Measurements from ENCODE around the gene CA11. TPM values are rescaled to one million over a fixed set of nuclear protein-coding genes. Genes with fewer than 3 reads are reported as not detected.
A peak's percentile ranks its signal among the peaks of the same experiment; 100 is the strongest.

Gene CA11
- total RNA-seq, 2 experiments from 2014 or later: 12.0 to 14.9 TPM

DNA sequence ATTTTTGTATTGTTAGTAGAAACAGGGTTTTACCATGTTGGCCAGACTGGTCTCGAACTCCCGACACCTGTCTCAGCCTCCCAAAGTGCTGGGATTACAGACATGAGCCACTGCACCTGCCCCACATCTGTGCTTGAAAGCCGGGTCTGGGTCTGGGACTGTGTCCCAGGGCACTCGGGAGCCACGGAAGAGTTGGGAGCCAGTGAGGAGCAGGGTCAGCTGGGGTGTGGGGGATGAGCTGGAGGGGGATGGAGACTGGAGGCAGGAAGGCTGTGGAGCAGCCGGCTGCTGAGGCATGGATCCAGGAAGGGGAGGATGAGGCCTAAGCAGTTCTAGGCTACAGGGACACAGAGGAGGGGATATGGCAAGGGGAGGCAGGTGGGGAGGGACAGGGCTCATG is 50.2 kb downstream of the CA11 start:
- Mint-ChIP-seq H3K4me3 (peak overlapping the region; percentile 24), H3K27me3 (ENCODE audit: low read depth) (no peaks in the 10 kb centered on the region), H3K4me1 (ENCODE audit: low read depth) (no peaks in the 10 kb centered on the region), H3K9me3 (no peaks in the 10 kb centered on the region), H3K27ac (no peak overlapping the region), H3K36me3 (ENCODE audit: low read depth) (no peaks in the 10 kb centered on the region)
- no peak for DNase-seq
- CTCF ChIA-PET: interaction anchor here (0.7 to 1.2 kb wide), 2 partner anchors 12 to 13 kb away, joined by 3 to 6 read pairs; no protein-coding TSS in a partner anchor
- intact Hi-C loops (cut with micrococcal nuclease): no loop called here

GRCh38 chr19:48595171-48595570 is 50.8 kb downstream of the CA11 start:
- CTCF ChIA-PET: interaction anchor here (0.6 to 1.5 kb wide), 5 partner anchors 11 to 204 kb away, joined by 3 to 6 read pairs (median 5); partner anchors contain the start of gene KDELR1
- peak overlapping the region; percentile 60 for H3K27ac Mint-ChIP-seq

GRCh38 chr19:48591021-48591420 is 55.0 kb downstream of the CA11 start:
- H3K4me3 Mint-ChIP-seq: no peak overlapping the region
- no peaks in the 10 kb centered on the region for H3K9me3 Mint-ChIP-seq
- peaks cover 8% of the 10 kb centered on the region for H3K4me1 Mint-ChIP-seq (ENCODE audit: low read depth)
- no peak overlapping the region for H3K27ac Mint-ChIP-seq
- DNase-seq: no peak
- CTCF ChIA-PET: interaction anchor here (4.2 kb wide), 1 partner anchor 101 kb away, joined by 25 read pairs; no protein-coding TSS in a partner anchor
- H3K36me3 Mint-ChIP-seq (ENCODE audit: low read depth): no peaks in the 10 kb centered on the region
- intact Hi-C loops (cut with micrococcal nuclease): no loop called here
- H3K27me3 Mint-ChIP-seq (ENCODE audit: low read depth): no peaks in the 10 kb centered on the region

More at GRCh38 chr19:48595171-48595570, 50.8 kb downstream of the CA11 start:
- no peaks in the 10 kb centered on the region for H3K9me3 Mint-ChIP-seq
- H3K4me1 Mint-ChIP-seq (ENCODE audit: low read depth): no peaks in the 10 kb centered on the region
- intact Hi-C loops (cut with micrococcal nuclease): no loop called here
- no peak for DNase-seq
- H3K27me3 Mint-ChIP-seq (ENCODE audit: low read depth): no peaks in the 10 kb centered on the region
- H3K36me3 Mint-ChIP-seq (ENCODE audit: low read depth): no peaks in the 10 kb centered on the region
- no peak overlapping the region for H3K4me3 Mint-ChIP-seq

GRCh38 chr19:48588670-48589401 is 57.2 kb downstream of the CA11 start:
- Mint-ChIP-seq H3K36me3 (ENCODE audit: low read depth) (no peaks in the 10 kb centered on the region), H3K27me3 (ENCODE audit: low read depth) (peaks cover 4% of the 10 kb centered on the region), H3K4me3 (peak overlapping the region; percentile 66), H3K4me1 (ENCODE audit: low read depth) (peaks cover 11% of the 10 kb centered on the region), H3K9me3 (no peaks in the 10 kb centered on the region), H3K27ac (peak overlapping the region; percentile 16)
- CTCF ChIA-PET: interaction anchor here (0.6 to 4.2 kb wide), 12 partner anchors 8 to 1885 kb away, joined by 3 to 25 read pairs (median 4); no protein-coding TSS in a partner anchor
- intact Hi-C loops (cut with micrococcal nuclease): no loop called here
- DNase-seq: peak; percentile 91

Other genes starting within 250 kb of the CA11 start
- 10 to 100 TPM; 32.4 to 36.0 TPM for gene GRWD1, start 200.2 kb downstream of the CA11 start, total RNA-seq
- 1 to 10 TPM; 1.7 to 1.8 TPM for gene KCNJ14, start 190.6 kb downstream of the CA11 start, total RNA-seq
- gene CYTH2, start 176.8 kb downstream of the CA11 start, total RNA-seq: 10 to 100 TPM; 36.7 to 38.0 TPM
- gene LMTK3, start 134.4 kb downstream of the CA11 start, total RNA-seq: 1 to 10 TPM; 2.3 to 2.6 TPM
- not detected for gene SULT2B1, start 94.0 kb downstream of the CA11 start, total RNA-seq
- gene SPACA4, start 39.4 kb downstream of the CA11 start, total RNA-seq: not detected
- gene FAM83E, start 31.1 kb downstream of the CA11 start, total RNA-seq: 1 to 10 TPM; 2.0 TPM
- 1,000 to 10,000 TPM; 2,373 to 2,473 TPM for gene RPL18, start 27.0 kb downstream of the CA11 start, total RNA-seq
- gene SPHK2, start 26.7 kb downstream of the CA11 start, total RNA-seq: 10 to 100 TPM; 20.1 to 20.6 TPM
- 1 to 10 TPM; 7.8 to 9.7 TPM for gene DBP, start 8.8 kb downstream of the CA11 start, total RNA-seq
- under 1 TPM in 1 of 2 experiments, not detected in 1; 0.17 TPM for gene NTN5, start 26.8 kb upstream of the CA11 start, total RNA-seq
- gene FUT2, start 49.8 kb upstream of the CA11 start, total RNA-seq: not detected
- under 1 TPM; 0.44 to 0.57 TPM for gene MAMSTR, start 73.5 kb upstream of the CA11 start, total RNA-seq
- under 1 TPM in 1 of 2 experiments, not detected in 1; 0.17 TPM for gene RASIP1, start 94.4 kb upstream of the CA11 start, total RNA-seq
- not detected for gene IZUMO1, start 100.7 kb upstream of the CA11 start, total RNA-seq
- under 1 TPM; 0.07 to 0.12 TPM for gene FUT1, start 106.5 kb upstream of the CA11 start, total RNA-seq
- gene FGF21, start 109.3 kb upstream of the CA11 start, total RNA-seq: not detected
- gene BCAT2, start 164.8 kb upstream of the CA11 start, total RNA-seq: 10 to 100 TPM; 66.4 to 66.8 TPM
- gene HSD17B14, start 190.3 kb upstream of the CA11 start, total RNA-seq: under 1 TPM in 1 of 2 experiments, not detected in 1; 0.50 TPM
- 1 to 10 TPM; 8.3 to 8.8 TPM for gene PLEKHA4, start 222.4 kb upstream of the CA11 start, total RNA-seq
- gene PPP1R15A, start 226.2 kb upstream of the CA11 start, total RNA-seq: 10 to 100 TPM; 96.5 to 97.4 TPM

All from activated naive CD4-positive, alpha-beta T cell treated with anti-CD3 and anti-CD28 coated beads for 36 hours (primary cell).